Smooth muscle cell (in vitro differentiated cells): Measurements from ENCODE around the gene NR3C2. TPM values are rescaled to one million over a fixed set of nuclear protein-coding genes. Genes with fewer than 3 reads are reported as not detected.

Source experiments
- DNase-seq: peaks from one replicate; lab custom pipeline; 2025; ENCODE audit not compliant: unreplicated experiment; lab: John Stamatoyannopoulos, UW
- H2AFZ ChIP-seq: fragments of 200-600 bp; sonication (generic); 2 replicates; pipeline ENCODE4 v1.6.0; 2016; ENCODE audit warnings: antibody characterized with exemption, low read depth, mild to moderate bottlenecking
- H3F3A ChIP-seq: fragments of 200-600 bp; sonication (generic); 2 replicates; pipeline ENCODE4 v1.6.0; 2017; ENCODE audit warnings: antibody characterized with exemption, low read depth
- H3K27ac ChIP-seq: fragments of 200-600 bp; sonication (generic); 2 replicates; pipeline ENCODE4 v1.5.1; 2016; ENCODE audit warnings: low read depth, mild to moderate bottlenecking
- H3K27me3 ChIP-seq: fragments of 200-600 bp; sonication (generic); 2 replicates; pipeline ENCODE4 v1.6.1; 2016; ENCODE audit warnings: low read depth, mild to moderate bottlenecking
- H3K36me3 ChIP-seq: fragments of 200-600 bp; sonication (generic); 2 replicates; pipeline ENCODE4 v1.5.1; 2016; ENCODE audit warnings: low read depth
- H3K4me1 ChIP-seq: fragments of 200-600 bp; sonication (generic); 2 replicates; pipeline ENCODE4 v1.5.1; 2016; ENCODE audit warnings: low read depth
- H3K4me2 ChIP-seq: fragments of 200-600 bp; sonication (generic); 2 replicates; pipeline ENCODE4 v1.6.0; 2016; ENCODE audit warnings: mild to moderate bottlenecking
- H3K4me3 ChIP-seq: fragments of 200-600 bp; sonication (generic); 2 replicates; pipeline ENCODE4 v1.5.1; 2016; ENCODE audit warnings: mild to moderate bottlenecking
- H3K79me2 ChIP-seq: fragments of 200-600 bp; sonication (generic); 2 replicates; pipeline ENCODE4 v1.6.0; 2016; ENCODE audit warnings: low read depth, mild to moderate bottlenecking
- H3K9ac ChIP-seq: fragments of 200-600 bp; sonication (generic); 2 replicates; pipeline ENCODE4 v1.6.0; 2016; ENCODE audit warnings: low read depth
- H3K9me3 ChIP-seq: fragments of 200-600 bp; sonication (generic); replicated peaks from 2 replicates; pipeline ENCODE4 v1.5.1; 2016; ENCODE audit warnings: low read depth
- H4K20me1 ChIP-seq: fragments of 200-600 bp; sonication (generic); 2 replicates; pipeline ENCODE4 v1.6.0; 2016; ENCODE audit warnings: low read depth
- CTCF ChIP-seq: fragments of 200-600 bp; sonication (generic); IDR thresholded peaks from 2 replicates; pipeline ENCODE4 v1.5.1; 2017; ENCODE audit warnings: borderline replicate concordance, mild to moderate bottlenecking, antibody characterized with exemption; ENCODE audit not compliant: insufficient read depth, poor library complexity, severe bottlenecking
- WGBS: methylation state at CpG from one replicate; pipeline ENCODE4 v1.1.7; 2016; ENCODE audit warnings: low lambda C conversion rate; 5-methylcytosine and 5-hydroxymethylcytosine counted together
- polyA plus RNA-seq: library from polyadenylated mRNA; unstranded; fragments of >200 nt; fragmentation: Nextera tagmentation; extraction: Ambion mirVana; gene quantifications from 2 replicates; pipeline ENCODE4 v1.2.1, GENCODE V29; 2016
- total RNA-seq: library from RNA; depleted of rRNA; stranded (reverse); fragments of >200 nt; gene quantifications from 2 replicates; pipeline ENCODE4 v1.2.3, GENCODE V29; 2014

NR3C2 gene
- total and polyA plus RNA-seq, 2 experiments from 2014 or later = 0.09 TPM; not detected in 1

- WGBS = 78% methylated on average over 2 of the region's 2 CpGs
- Histone ChIP-seq H3K27ac (no peak overlapping the region), H3K4me1 (no peaks in the 10 kb centered on the region), H3K4me3 (no peak overlapping the region), H4K20me1 (no peaks in the 10 kb centered on the region), H3K79me2 (no peaks in the 10 kb centered on the region), H3K36me3 (no peaks in the 10 kb centered on the region), H3K9ac (no peak overlapping the region), H3F3A (no peaks in the 10 kb centered on the region), H3K27me3 (no peaks in the 10 kb centered on the region), H3K9me3 (no peaks in the 10 kb centered on the region), H3K4me2 (no peak overlapping the region), H2AFZ (no peak overlapping the region)
- no peak for TF ChIP-seq CTCF
- no peak for DNase-seq
Measured at GRCh38 chr4:148469938-148470337, 27.7 kb upstream of the NR3C2 start.

- H3K9me3 ChIP-seq = no peaks in the 10 kb centered on the region
- H2AFZ ChIP-seq = no peak overlapping the region
- H4K20me1 ChIP-seq = no peaks in the 10 kb centered on the region
- DNase-seq = no peak
- no peak overlapping the region for H3K4me3 ChIP-seq
- no peaks in the 10 kb centered on the region for H3K4me1 ChIP-seq
- no peak overlapping the region for H3K9ac ChIP-seq
- peaks cover 6% of the 10 kb centered on the region for H3K27me3 ChIP-seq
- no peak overlapping the region for H3K4me2 ChIP-seq
- no peaks in the 10 kb centered on the region for H3F3A ChIP-seq
- no peaks in the 10 kb centered on the region for H3K36me3 ChIP-seq
- TF ChIP-seq CTCF = no peak
- H3K79me2 ChIP-seq = no peaks in the 10 kb centered on the region
- H3K27ac ChIP-seq = no peak overlapping the region
Measured at GRCh38 chr4:148454835-148455234, 12.6 kb upstream of the NR3C2 start.

GRCh38 chr4:148453833-148454232, 11.6 kb upstream of the NR3C2 start:
- no peak overlapping the region for H3K4me3 ChIP-seq
- no peak overlapping the region for H2AFZ ChIP-seq
- no peak overlapping the region for H3K27ac ChIP-seq
- no peaks in the 10 kb centered on the region for H3F3A ChIP-seq
- H4K20me1 ChIP-seq = no peaks in the 10 kb centered on the region
- 93% methylated on average over 4 of the region's 4 CpGs for WGBS
- H3K79me2 ChIP-seq = no peaks in the 10 kb centered on the region
- no peak overlapping the region for H3K4me2 ChIP-seq
- H3K27me3 ChIP-seq = peaks cover 13% of the 10 kb centered on the region
- H3K9ac ChIP-seq = no peak overlapping the region
- no peaks in the 10 kb centered on the region for H3K4me1 ChIP-seq
- H3K9me3 ChIP-seq = no peaks in the 10 kb centered on the region
- DNase-seq = no peak
- TF ChIP-seq CTCF = no peak
- no peaks in the 10 kb centered on the region for H3K36me3 ChIP-seq

GRCh38 chr4:148452970-148453369, 10.8 kb upstream of the NR3C2 start:
- H4K20me1 ChIP-seq = no peaks in the 10 kb centered on the region
- no peaks in the 10 kb centered on the region for H3F3A ChIP-seq
- no peaks in the 10 kb centered on the region for H3K4me1 ChIP-seq
- H3K27ac ChIP-seq = no peak overlapping the region
- no peaks in the 10 kb centered on the region for H3K9me3 ChIP-seq
- no peak overlapping the region for H3K4me2 ChIP-seq
- H3K9ac ChIP-seq = no peak overlapping the region
- no peaks in the 10 kb centered on the region for H3K79me2 ChIP-seq
- H2AFZ ChIP-seq = no peak overlapping the region
- no peak overlapping the region for H3K4me3 ChIP-seq
- H3K36me3 ChIP-seq = no peaks in the 10 kb centered on the region
- WGBS = 96% methylated on average over 1 of the region's 1 CpG
- peaks cover 22% of the 10 kb centered on the region for H3K27me3 ChIP-seq
- DNase-seq = no peak
- TF ChIP-seq CTCF = no peak
